OCI-LY1 (cell line): ENCODE measurements around the gene KRTAP20-3.

Experiments used
- H2AFZ ChIP-seq: fragments of 200-600 bp; sonication (generic), shearing (Covaris generic); 2 replicates; pipeline ENCODE4 v1.6.0; 2014; ENCODE audit warnings: antibody characterized with exemption, mild to moderate bottlenecking, low read length
- H3F3A ChIP-seq: fragments of 200-600 bp; sonication (generic), shearing (Covaris generic); 2 replicates; pipeline ENCODE4 v1.6.0; 2014; ENCODE audit warnings: mild to moderate bottlenecking, antibody characterized with exemption, low read length, moderate library complexity; ENCODE audit not compliant: insufficient read depth
- H3K27ac ChIP-seq: fragments of 200-600 bp; sonication (generic); 2 replicates; pipeline ENCODE4 v1.5.1; 2014; ENCODE audit warnings: low read length, mixed run types, mild to moderate bottlenecking, low read depth; ENCODE audit not compliant: poor library complexity, severe bottlenecking
- H3K27me3 ChIP-seq: fragments of 200-600 bp; sonication (generic); 2 replicates; pipeline ENCODE4 v1.6.0; 2014; ENCODE audit warnings: antibody characterized with exemption, mild to moderate bottlenecking, low read length, moderate library complexity; ENCODE audit not compliant: insufficient read depth
- H3K36me3 ChIP-seq: fragments of 200-600 bp; sonication (generic); 2 replicates; pipeline ENCODE4 v1.6.1; 2014; ENCODE audit warnings: mild to moderate bottlenecking, antibody characterized with exemption, low read length, moderate library complexity, mixed read lengths; ENCODE audit not compliant: insufficient read depth
- H3K4me1 ChIP-seq: fragments of 200-600 bp; sonication (generic); 2 replicates; pipeline ENCODE4 v1.5.1; 2014; ENCODE audit warnings: mild to moderate bottlenecking, low read length, moderate library complexity; ENCODE audit not compliant: insufficient read depth, severe bottlenecking
- H3K4me2 ChIP-seq: fragments of 200-600 bp; sonication (generic), shearing (Covaris generic); 2 replicates; pipeline ENCODE4 v1.6.1; 2014; ENCODE audit warnings: low read length
- H3K4me3 ChIP-seq: fragments of 200-600 bp; sonication (generic); 2 replicates; pipeline ENCODE4 v1.5.1; 2014; ENCODE audit warnings: low read length, low read depth, mild to moderate bottlenecking, mixed read lengths; ENCODE audit not compliant: poor library complexity, severe bottlenecking
- H3K79me2 ChIP-seq: fragments of 200-600 bp; shearing (Covaris generic); 2 replicates; pipeline ENCODE4 v1.6.1; 2016; ENCODE audit warnings: mixed run types, low read length, mixed read lengths; ENCODE audit not compliant: insufficient read depth
- H3K9ac ChIP-seq: fragments of 200-600 bp; sonication (generic), shearing (Covaris generic); 2 replicates; pipeline ENCODE4 v1.6.1; 2014; ENCODE audit warnings: mild to moderate bottlenecking, low read length, mixed read lengths
- H3K9me2 ChIP-seq: fragments of 200-600 bp; sonication (generic), shearing (Covaris generic); 2 replicates; pipeline ENCODE4 v1.6.1; 2014; ENCODE audit warnings: low read depth, mild to moderate bottlenecking, low read length, mixed read lengths
- H3K9me3 ChIP-seq: fragments of 200-600 bp; shearing (Covaris generic); 2 replicates; pipeline ENCODE4 v1.6.1; 2014; ENCODE audit warnings: low read length, mixed read lengths
- H4K20me1 ChIP-seq: fragments of 200-600 bp; sonication (generic), shearing (Covaris generic); 2 replicates; pipeline ENCODE4 v1.6.0; 2016; ENCODE audit warnings: mild to moderate bottlenecking, low read length; ENCODE audit not compliant: insufficient read depth
- CTCF ChIP-seq: fragments of 200-600 bp; sonication (generic), shearing (Covaris generic); IDR thresholded peaks from 2 replicates; pipeline ENCODE4 v1.5.1; 2017; ENCODE audit warnings: mild to moderate bottlenecking, antibody characterized with exemption, low read length, moderate library complexity, mixed read lengths
- EZH2 ChIP-seq: fragments of 200-600 bp; sonication (generic), shearing (Covaris generic); IDR thresholded peaks from 2 replicates; pipeline ENCODE4 v1.8.0; 2017; ENCODE audit warnings: borderline replicate concordance, mixed run types, mild to moderate bottlenecking, antibody characterized with exemption, low read length, moderate library complexity, mixed read lengths

The KRTAP20-3 gene

DNA sequence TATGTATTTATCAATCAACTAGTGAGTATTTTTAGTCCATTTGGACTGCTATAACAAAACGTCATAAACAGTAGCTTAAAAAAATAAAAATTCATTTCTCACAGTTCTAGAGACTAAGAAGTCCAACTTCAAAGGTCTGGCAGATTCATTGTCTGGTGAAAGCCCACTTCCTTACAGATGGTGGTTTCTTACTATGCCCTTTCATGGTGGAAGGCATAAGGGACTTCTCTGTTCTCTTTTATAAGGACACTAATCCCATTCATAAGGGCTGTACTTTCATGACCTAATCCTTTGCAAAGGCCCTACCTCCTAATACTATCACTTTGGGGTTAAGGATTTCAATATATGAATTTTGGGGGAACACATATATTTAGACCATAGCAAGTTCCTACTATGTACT is 37.9 kb downstream of the KRTAP20-3 start:
- Histone ChIP-seq H3K27me3 (no peaks in the 10 kb centered on the region), H3K4me1 (no peaks in the 10 kb centered on the region), H3F3A (no peaks in the 10 kb centered on the region), H2AFZ (no peak overlapping the region), H3K27ac (no peak overlapping the region), H3K4me2 (no peak overlapping the region), H3K9me3 (no peaks in the 10 kb centered on the region), H3K79me2 (no peaks in the 10 kb centered on the region), H3K4me3 (no peak overlapping the region), H4K20me1 (no peaks in the 10 kb centered on the region), H3K9ac (no peak overlapping the region), H3K9me2 (no peaks in the 10 kb centered on the region), H3K36me3 (no peaks in the 10 kb centered on the region)
- TF ChIP-seq EZH2, result no peak
- TF ChIP-seq CTCF, result no peak

DNA sequence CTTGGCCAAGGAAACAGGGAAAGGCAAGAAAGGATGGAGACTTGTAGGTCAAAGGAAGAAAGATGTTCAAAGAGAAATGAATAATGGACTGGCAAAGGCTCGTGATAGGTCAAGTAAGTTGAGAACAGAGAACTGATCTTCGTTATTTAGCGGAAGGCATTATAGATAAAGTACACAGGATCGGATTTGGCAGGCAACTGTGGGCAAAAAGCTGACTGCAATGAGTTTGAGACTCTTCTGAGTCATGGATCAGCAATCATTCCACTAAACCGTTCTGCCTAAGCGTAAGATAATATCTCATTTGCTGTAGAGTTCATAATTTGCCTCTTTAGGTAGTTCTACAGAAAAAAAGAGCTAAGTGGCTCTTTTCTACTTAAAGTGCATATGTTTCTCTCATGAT is 41.8 kb downstream of the KRTAP20-3 start:
- no peaks in the 10 kb centered on the region for H3K27me3 ChIP-seq
- no peaks in the 10 kb centered on the region for H4K20me1 ChIP-seq
- H3K79me2 ChIP-seq, result no peaks in the 10 kb centered on the region
- H3F3A ChIP-seq, result no peaks in the 10 kb centered on the region
- no peak overlapping the region for H3K27ac ChIP-seq
- TF ChIP-seq CTCF (no peak), EZH2 (no peak)
- H3K4me3 ChIP-seq, result no peak overlapping the region
- H2AFZ ChIP-seq, result no peak overlapping the region
- H3K4me1 ChIP-seq, result no peaks in the 10 kb centered on the region
- H3K9me2 ChIP-seq, result no peaks in the 10 kb centered on the region
- H3K4me2 ChIP-seq, result no peak overlapping the region
- H3K9me3 ChIP-seq, result no peaks in the 10 kb centered on the region
- no peaks in the 10 kb centered on the region for H3K36me3 ChIP-seq
- no peak overlapping the region for H3K9ac ChIP-seq

DNA sequence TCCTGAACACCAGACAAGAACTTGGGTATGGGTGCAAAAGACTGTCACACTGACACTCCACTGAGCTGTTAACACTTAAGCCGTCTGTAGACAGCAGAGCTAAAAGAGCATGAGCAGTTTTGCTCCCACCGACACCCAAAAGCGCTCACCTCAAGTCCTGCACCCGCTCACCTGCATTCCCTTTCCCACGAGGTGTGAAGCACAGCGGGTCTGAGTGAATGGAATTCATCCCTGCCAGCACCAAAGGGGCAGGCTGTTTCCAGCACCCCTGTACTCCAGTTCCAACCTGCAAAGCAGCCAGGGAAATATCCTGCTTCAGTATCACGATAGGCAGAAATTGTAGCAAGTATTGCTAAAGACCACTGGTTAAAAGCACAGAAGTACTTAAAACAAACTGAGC is 47.2 kb downstream of the KRTAP20-3 start:
- Histone ChIP-seq H3K27ac (no peak overlapping the region), H3K4me2 (no peak overlapping the region), H3K9ac (no peak overlapping the region), H3K9me2 (no peaks in the 10 kb centered on the region), H3K9me3 (no peaks in the 10 kb centered on the region), H3K36me3 (no peaks in the 10 kb centered on the region), H2AFZ (no peak overlapping the region), H3K79me2 (no peaks in the 10 kb centered on the region), H4K20me1 (no peaks in the 10 kb centered on the region), H3K4me3 (no peak overlapping the region), H3K4me1 (no peaks in the 10 kb centered on the region), H3K27me3 (no peaks in the 10 kb centered on the region), H3F3A (no peaks in the 10 kb centered on the region)
- TF ChIP-seq CTCF, result no peak
- TF ChIP-seq EZH2, result no peak
